ENCODE measurements around the gene SNX25.
"Not testable (repeated sequence)": the region's sequence is repeated elsewhere in the genome, so short reads cannot be mapped to it uniquely, and the experiment has no call there.

DNA sequence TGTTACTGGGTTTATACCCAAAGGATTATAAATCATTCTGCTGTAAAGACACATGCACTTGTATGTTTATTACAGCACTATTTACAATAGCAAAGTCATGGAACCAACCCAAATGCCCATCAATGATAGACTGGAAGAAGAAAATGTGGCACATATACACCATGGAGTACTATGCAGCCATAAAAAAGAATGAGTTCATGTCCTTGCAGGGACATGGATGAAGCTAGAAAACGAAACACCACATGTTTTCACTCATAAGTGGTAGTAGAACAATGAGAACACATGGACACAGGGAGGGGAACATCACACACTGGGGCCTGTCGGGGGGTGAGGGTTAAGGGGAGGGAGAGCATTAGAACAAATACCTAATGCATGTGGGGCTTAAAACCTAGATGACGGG lies 108.1 kb downstream of the SNX25 start:
- TF ChIP-seq, protein P1, sequence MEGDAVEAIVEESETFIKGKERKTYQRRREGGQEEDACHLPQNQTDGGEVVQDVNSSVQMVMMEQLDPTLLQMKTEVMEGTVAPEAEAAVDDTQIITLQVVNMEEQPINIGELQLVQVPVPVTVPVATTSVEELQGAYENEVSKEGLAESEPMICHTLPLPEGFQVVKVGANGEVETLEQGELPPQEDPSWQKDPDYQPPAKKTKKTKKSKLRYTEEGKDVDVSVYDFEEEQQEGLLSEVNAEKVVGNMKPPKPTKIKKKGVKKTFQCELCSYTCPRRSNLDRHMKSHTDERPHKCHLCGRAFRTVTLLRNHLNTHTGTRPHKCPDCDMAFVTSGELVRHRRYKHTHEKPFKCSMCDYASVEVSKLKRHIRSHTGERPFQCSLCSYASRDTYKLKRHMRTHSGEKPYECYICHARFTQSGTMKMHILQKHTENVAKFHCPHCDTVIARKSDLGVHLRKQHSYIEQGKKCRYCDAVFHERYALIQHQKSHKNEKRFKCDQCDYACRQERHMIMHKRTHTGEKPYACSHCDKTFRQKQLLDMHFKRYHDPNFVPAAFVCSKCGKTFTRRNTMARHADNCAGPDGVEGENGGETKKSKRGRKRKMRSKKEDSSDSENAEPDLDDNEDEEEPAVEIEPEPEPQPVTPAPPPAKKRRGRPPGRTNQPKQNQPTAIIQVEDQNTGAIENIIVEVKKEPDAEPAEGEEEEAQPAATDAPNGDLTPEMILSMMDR (IDR thresholded peaks at IDR 0.05): not testable (repeated sequence)
- not testable (repeated sequence) for TF ChIP-seq POLR2A (IDR thresholded peaks at IDR 0.05)
